HG02943 (cell line): ENCODE data around the gene TPST1.
"Not testable (repeated sequence)": the region's sequence is repeated elsewhere in the genome, so short reads cannot be mapped to it uniquely, and the experiment has no call there.

ENCODE experiments used
- ATAC-seq: cut with Tn5 transposase; IDR thresholded peaks from one replicate; pipeline ENCODE4 v1.9.1; 2021; ENCODE audit warnings: mild to moderate bottlenecking, low read depth, moderate library complexity; ENCODE audit not compliant: unreplicated experiment

TPST1 gene

GRCh38 chr7:66324985-66325384, 119.9 kb downstream of the TPST1 start:
- not testable (repeated sequence) for ATAC-seq

- ATAC-seq, result no peak
Measured at GRCh38 chr7:66326501-66327215, 121.5 kb downstream of the TPST1 start.

DNA sequence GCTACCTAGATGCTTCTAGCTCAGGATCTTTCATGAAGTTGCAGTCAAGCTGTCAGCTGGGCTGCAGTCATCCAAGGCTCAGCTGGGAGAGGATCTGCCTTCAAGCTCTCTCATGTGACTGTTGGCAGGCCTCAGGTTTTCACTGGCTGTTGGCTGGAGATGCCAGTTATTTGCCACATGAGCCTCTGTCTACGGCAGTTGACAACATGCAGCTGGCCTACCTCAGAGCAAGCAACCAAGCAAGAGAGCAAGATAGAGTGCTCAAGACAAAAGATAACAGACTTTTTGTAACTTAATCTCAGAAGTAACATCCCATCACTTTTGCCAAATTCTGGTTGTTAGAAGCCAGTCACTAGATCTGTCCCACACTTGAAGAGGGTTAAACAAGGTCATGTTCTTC, 125.8 kb downstream of the TPST1 start:
- no peak for ATAC-seq

DNA sequence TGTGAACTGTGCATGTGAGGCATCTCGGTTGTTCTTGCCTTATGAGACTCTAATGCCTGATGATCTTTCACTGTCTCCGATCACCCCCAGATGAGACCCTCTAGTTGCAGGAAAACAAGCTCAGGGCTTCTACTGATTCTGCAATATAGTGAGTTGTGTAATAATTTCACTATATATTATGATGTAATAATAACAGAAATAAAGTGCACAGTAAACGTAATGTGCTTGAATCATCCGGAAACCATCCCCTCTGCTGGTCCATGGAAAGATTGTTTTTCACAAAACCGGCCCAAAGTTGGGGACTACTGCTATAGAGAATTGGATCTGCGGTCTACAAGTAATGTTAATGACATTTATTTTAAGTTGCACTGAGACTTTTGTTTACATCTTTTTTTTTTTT, 126.7 kb downstream of the TPST1 start:
- no peak for ATAC-seq

DNA sequence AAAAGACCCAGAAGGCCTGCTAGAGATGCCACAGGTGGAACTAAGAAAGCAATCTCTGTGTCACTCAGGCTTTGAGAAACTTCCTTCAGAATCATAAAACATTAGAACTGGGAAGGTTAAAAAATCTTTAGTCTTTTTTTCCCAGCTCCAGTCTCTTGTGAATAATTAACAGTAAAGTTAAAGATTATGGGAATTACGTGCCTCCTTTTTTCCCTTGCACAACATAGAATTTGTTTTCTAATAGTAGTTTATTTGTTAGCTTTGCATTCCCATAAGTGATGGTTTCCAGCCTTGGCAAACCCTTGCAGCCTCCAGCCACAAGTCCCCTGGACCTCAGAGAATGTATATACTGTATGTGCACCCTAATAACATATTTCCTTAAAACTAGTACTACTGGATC, 128.3 kb downstream of the TPST1 start:
- no peak for ATAC-seq

- ATAC-seq, result no peak
Measured at GRCh38 chr7:66335318-66335717, 130.2 kb downstream of the TPST1 start.

- no peak for ATAC-seq
Measured at GRCh38 chr7:66336760-66337159, 131.6 kb downstream of the TPST1 start.

GRCh38 chr7:66339141-66339540, 134.0 kb downstream of the TPST1 start:
- ATAC-seq, result no peak

GRCh38 chr7:66344166-66344565, 139.0 kb downstream of the TPST1 start:
- ATAC-seq, result no peak

DNA sequence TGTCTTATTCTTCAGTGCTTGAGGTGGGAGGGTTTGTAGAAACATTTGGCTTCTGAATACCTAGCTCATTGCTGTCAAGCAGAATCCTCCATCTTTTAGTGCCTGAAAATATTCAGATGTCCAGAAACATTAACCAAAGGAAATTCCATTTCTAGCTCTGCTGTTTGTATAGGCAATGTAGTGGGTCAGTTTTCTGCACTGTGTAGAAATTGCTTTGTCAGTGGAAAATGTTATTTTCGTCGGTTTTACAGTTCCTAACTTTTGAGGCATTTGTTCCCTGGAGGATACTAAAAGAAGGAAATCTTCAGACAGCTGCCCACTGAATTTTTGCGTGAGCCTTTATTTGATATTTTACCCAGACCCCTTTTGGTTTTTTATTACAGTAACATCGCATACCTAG, 143.4 kb downstream of the TPST1 start:
- ATAC-seq, result no peak

DNA sequence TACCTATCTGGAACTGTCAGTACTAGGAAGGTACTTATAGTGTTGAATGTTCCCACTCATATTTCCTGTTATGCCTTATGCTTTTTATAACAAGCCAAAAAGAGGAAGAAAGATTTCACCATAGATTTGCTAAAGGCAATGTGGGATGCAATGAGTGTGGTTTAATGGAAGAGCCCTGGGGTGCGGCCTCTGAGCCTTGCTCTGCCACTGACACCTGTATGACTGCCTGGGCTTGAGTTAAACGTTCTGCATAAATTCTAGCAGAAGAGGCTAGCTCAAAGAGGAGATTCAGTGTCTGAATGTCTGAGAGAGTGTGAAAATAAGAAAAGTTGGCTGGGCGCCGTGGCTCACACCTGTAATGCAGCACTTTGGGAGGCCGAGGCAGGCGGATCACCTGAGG, 143.8 kb downstream of the TPST1 start:
- ATAC-seq, result no peak

- ATAC-seq, result no peak
Measured at GRCh38 chr7:66352071-66352470, 146.9 kb downstream of the TPST1 start.

- no peak for ATAC-seq
Measured at GRCh38 chr7:66353547-66353946, 148.4 kb downstream of the TPST1 start.

- ATAC-seq, result no peak
Measured at GRCh38 chr7:66355756-66356155, 150.6 kb downstream of the TPST1 start.

DNA sequence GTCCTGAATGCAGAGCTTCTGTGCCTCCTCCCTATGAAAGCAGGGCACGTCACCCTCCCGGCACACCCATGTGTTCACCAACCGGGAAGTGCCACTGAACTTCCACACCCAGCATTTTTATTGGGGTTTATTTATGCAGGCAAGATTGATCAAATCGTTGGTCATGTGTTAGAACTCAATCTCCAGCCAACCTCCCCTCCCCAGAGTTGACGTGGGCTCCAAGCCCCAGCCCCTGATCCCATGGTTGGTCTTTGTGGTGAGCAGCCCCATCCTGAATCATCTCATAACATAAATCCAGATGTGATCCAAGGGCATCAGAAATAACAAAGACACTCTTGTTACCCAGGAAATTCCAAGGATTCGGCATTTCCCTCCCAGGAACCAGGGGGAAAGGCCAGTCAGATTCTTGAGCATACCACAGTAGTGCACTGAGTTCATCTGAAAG, 151.2 kb downstream of the TPST1 start:
- ATAC-seq, result no peak

- no peak for ATAC-seq
Measured at GRCh38 chr7:66357087-66357486, 152.0 kb downstream of the TPST1 start.

DNA sequence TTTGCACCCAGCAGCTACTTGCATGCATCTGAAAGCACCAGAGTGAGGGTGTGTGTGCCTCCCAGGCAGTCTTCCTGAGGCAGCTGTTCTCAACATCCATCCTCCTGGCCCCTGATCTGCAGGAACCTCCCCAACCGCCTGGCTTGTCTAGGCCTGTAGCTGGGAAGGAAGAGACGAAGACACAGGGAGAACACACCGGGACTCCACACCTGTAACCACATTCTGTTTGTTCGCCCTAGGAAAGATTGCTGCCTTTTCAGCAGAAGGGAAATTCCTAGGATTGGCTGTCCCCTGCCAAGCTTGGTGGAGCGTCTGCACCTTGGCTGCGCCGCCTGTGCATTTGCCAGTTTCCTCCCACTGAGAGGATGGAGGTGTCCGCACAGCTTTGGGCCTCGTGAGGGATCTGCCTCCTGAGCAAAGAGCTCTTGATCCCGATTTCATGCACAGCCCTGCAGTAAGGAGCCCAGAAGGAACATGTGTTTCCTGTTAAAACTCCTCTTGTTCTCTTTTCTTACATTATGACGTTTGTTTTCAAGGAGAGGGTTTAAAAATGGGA, 154.6 kb downstream of the TPST1 start:
- ATAC-seq, result no peak

DNA sequence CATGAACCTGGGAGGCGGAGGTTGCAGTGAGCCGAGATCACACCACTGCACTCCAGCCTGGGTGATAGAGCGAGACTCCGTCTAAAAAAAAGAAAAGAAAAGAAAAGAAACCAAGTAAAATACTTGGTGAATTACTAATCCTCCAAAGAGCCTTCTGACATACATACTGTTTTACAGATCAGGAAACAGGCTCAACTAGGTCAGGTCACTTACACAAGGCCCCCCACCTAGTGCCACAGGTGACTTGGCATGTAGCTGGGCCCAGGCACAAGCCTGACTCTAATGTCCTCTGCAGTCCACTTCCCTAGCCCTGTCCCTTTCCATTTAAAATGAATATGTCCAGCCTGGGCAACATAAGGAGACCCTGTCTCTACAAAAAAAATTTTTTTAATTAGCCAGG, 157.0 kb downstream of the TPST1 start:
- ATAC-seq, result no peak

DNA sequence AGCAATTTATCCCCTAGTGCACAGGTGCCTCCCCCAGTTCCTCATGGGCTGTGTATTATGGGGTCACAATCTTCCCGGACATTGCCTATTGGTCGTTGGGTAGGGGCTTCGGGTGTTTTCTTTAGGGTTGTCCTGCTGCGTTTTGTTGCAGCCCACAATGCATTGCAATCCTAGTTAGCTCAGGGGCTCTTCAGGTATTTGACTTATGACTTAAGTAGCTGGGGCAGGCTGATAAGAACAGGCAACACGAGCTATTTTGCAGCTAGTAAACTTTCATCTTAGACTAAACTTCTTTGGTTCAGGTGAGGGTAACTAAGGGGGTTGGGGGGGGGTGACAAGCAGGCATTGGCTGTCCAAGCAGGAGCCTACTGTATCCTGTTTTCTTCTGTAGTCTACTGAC, 158.5 kb downstream of the TPST1 start:
- ATAC-seq, result no peak

GRCh38 chr7:66365031-66365430, 159.9 kb downstream of the TPST1 start:
- not testable (repeated sequence) for ATAC-seq

DNA sequence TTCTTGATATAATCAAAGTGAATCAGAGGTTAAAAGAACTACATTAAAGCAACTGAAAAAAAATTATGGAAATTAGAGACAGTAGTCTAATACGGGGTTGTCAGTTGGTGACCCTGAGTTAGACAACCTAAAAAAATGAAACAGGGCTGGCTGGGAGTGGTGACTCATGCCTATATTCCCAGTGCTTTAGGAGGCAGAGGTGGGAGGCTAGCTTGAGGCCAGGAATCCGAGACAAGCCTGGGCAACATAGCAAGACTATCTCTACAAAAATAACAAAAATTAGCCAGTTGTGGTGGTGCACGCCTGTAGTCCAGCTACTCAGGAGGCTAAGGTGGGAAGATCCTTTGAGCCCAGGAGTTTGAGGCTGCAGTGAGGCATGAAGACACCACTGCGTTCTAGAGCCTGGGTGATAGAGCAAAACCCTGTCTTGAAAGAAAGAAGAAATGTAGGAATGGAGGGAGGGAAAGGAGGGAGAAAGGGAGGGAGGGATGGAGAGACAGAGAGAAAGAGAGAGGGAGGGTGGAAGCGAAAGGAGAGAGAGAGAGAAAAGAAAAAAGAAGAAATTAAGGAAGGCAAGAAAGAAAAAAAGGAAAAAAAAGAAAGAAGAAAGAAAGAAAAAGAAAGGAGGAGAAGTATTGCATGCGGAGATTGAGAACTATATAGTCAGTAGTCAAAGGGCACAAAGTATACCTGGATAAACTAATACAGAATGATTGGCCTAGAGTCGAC, 166.1 kb downstream of the TPST1 start:
- ATAC-seq, result no peak
